ENCODE results near the gene QPRT.
"Not testable (repeated sequence)": the region's sequence is repeated elsewhere in the genome, so short reads cannot be mapped to it uniquely, and the experiment has no call there.

QPRT gene

DNA sequence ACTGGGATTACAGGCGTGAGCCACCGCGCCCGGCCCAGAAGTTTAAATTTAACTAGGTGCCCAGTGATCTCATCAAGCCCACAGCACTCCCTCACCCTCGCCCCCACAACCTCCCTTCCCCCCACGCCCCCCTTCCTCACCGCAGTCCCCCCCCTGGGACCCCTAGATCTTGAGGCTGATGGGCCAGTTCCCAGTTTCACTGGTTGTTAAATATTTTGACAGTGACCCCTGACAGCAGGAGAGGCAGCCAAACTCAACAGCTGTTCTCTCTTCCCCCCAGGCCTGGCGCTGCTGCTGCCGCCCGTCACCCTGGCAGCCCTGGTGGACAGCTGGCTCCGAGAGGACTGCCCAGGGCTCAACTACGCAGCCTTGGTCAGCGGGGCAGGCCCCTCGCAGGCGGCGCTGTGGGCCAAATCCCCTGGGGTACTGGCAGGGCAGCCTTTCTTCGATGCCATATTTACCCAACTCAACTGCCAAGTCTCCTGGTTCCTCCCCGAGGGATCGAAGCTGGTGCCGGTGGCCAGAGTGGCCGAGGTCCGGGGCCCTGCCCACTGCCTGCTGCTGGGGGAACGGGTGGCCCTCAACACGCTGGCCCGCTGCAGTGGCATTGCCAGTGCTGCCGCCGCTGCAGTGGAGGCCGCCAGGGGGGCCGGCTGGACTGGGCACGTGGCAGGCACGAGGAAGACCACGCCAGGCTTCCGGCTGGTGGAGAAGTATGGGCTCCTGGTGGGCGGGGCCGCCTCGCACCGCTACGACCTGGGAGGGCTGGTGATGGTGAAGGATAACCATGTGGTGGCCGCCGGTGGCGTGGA, 15.6 kb downstream of the QPRT start:
- DNase-seq = no peak
- Mint-ChIP-seq H3K27ac (no peak overlapping the region), H3K36me3 (ENCODE audit: low read depth) (no peaks in the 10 kb centered on the region), H3K4me3 (no peak overlapping the region), H3K9me3 (no peaks in the 10 kb centered on the region), H3K4me1 (peaks cover 6% of the 10 kb centered on the region), H3K27me3 (no peaks in the 10 kb centered on the region)
- ATAC-seq = no peak

GRCh38 chr16:29695675-29696074, 16.7 kb downstream of the QPRT start:
- H3K27ac Mint-ChIP-seq; H3K9me3 Mint-ChIP-seq; H3K36me3 Mint-ChIP-seq (ENCODE audit: low read depth); DNase-seq; H3K4me1 Mint-ChIP-seq; ATAC-seq; H3K4me3 Mint-ChIP-seq; H3K27me3 Mint-ChIP-seq: not testable (repeated sequence)

- peaks cover 15% of the 10 kb centered on the region for H3K4me1 Mint-ChIP-seq
- no peak overlapping the region for H3K27ac Mint-ChIP-seq
- no peak for DNase-seq
- H3K36me3 Mint-ChIP-seq (ENCODE audit: low read depth) = no peaks in the 10 kb centered on the region
- no peak overlapping the region for H3K4me3 Mint-ChIP-seq
- no peak for ATAC-seq
- H3K27me3 Mint-ChIP-seq = no peaks in the 10 kb centered on the region
- no peaks in the 10 kb centered on the region for H3K9me3 Mint-ChIP-seq
These were observed 17.9 kb downstream of the QPRT start for GRCh38 chr16:29696881-29697331.

DNA sequence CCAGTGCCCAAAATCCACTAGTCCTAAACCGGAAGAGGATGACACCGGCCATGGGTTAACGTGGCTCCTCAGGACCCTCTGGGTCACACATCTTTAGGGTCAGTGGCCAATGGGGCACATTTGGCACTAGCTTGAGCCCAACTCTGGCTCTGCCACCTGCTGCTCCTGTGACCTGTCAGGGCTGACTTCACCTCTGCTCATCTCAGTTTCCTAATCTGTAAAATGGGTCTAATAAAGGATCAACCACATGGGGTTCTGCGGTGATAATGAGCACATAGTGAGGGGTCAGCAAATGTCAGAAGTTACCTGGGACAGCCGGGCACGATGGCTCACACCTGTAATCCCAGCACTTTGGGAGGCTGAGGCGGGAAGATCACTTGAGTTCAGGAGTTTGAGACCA, 18.4 kb downstream of the QPRT start:
- no peak for DNase-seq
- Mint-ChIP-seq H3K9me3 (no peaks in the 10 kb centered on the region), H3K36me3 (ENCODE audit: low read depth) (no peaks in the 10 kb centered on the region), H3K4me3 (no peak overlapping the region), H3K27ac (no peak overlapping the region), H3K4me1 (peaks cover 20% of the 10 kb centered on the region), H3K27me3 (no peaks in the 10 kb centered on the region)
- no peak for ATAC-seq

- no peaks in the 10 kb centered on the region for H3K36me3 Mint-ChIP-seq (ENCODE audit: low read depth)
- DNase-seq (no peak), ATAC-seq (no peak)
- no peak overlapping the region for H3K27ac Mint-ChIP-seq
- peaks cover 26% of the 10 kb centered on the region for H3K4me1 Mint-ChIP-seq
- no peaks in the 10 kb centered on the region for H3K27me3 Mint-ChIP-seq
- H3K4me3 Mint-ChIP-seq = no peak overlapping the region
- H3K9me3 Mint-ChIP-seq = no peaks in the 10 kb centered on the region
These were observed 19.1 kb downstream of the QPRT start for GRCh38 chr16:29698042-29698441.

DNA sequence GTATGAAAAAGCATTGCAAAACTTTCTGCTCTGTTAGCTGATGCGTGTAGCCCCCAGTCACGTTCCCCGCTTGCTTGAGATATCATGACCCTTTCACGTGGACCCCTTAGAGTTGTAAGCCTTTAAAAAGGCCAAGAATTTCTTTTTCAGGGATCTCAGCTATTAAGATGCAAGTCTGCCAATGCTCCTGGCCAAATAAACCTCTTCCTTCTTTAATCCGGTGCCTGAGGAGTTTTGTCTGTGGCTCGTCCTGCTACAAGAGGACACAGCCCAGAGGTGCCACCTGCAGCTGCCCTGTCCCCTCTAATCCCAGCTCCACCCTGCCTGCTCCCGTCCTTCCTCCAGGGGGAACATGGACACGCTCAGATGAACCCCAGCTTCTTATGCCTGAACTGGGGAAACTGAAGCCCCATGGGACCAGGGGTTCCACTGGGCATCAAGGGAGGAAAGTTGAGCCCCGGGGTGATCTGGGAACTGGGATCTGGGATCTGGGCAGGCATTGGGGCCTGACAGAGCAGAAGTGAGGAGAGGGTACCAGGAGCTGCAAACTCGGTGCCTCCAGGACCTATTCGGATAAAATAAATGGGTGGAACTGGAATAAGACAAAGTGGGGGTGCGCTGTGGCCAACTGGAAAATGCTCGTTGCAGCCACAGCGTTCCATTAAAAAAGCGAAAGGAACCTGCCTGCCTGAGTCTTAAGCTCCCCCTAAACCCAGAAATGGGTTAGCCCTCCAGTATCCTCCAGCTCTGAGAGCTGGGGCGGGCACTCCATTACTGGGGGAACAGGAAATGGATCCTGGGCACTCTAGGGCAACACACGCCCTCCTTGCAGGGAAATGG, 19.7 kb downstream of the QPRT start:
- Mint-ChIP-seq H3K36me3 (ENCODE audit: low read depth) (no peaks in the 10 kb centered on the region), H3K4me1 (peaks cover 28% of the 10 kb centered on the region), H3K27ac (no peak overlapping the region), H3K27me3 (no peaks in the 10 kb centered on the region), H3K4me3 (no peak overlapping the region), H3K9me3 (no peaks in the 10 kb centered on the region)
- DNase-seq (no peak), ATAC-seq (no peak)

- Mint-ChIP-seq H3K4me3 (no peak overlapping the region), H3K27ac (no peak overlapping the region), H3K27me3 (no peaks in the 10 kb centered on the region), H3K36me3 (ENCODE audit: low read depth) (no peaks in the 10 kb centered on the region), H3K4me1 (peaks cover 28% of the 10 kb centered on the region), H3K9me3 (no peaks in the 10 kb centered on the region)
- no peak for ATAC-seq
- no peak for DNase-seq
These were observed 20.6 kb downstream of the QPRT start for GRCh38 chr16:29699324-29700219.

- H3K4me1 Mint-ChIP-seq = peaks cover 28% of the 10 kb centered on the region
- no peaks in the 10 kb centered on the region for H3K36me3 Mint-ChIP-seq (ENCODE audit: low read depth)
- DNase-seq = peak; percentile 77
- H3K9me3 Mint-ChIP-seq = no peaks in the 10 kb centered on the region
- H3K27ac Mint-ChIP-seq = no peak overlapping the region
- peak; percentile 31 for ATAC-seq
- H3K27me3 Mint-ChIP-seq = no peaks in the 10 kb centered on the region
- no peak overlapping the region for H3K4me3 Mint-ChIP-seq
These were observed 21.4 kb downstream of the QPRT start for GRCh38 chr16:29700253-29700987.

- no peak overlapping the region for H3K4me3 Mint-ChIP-seq
- no peak for DNase-seq
- no peak for ATAC-seq
- H3K27ac Mint-ChIP-seq = no peak overlapping the region
- peaks cover 28% of the 10 kb centered on the region for H3K4me1 Mint-ChIP-seq
- no peaks in the 10 kb centered on the region for H3K9me3 Mint-ChIP-seq
- no peaks in the 10 kb centered on the region for H3K36me3 Mint-ChIP-seq (ENCODE audit: low read depth)
- no peaks in the 10 kb centered on the region for H3K27me3 Mint-ChIP-seq
These were observed 22.2 kb downstream of the QPRT start for GRCh38 chr16:29701214-29701555.

DNA sequence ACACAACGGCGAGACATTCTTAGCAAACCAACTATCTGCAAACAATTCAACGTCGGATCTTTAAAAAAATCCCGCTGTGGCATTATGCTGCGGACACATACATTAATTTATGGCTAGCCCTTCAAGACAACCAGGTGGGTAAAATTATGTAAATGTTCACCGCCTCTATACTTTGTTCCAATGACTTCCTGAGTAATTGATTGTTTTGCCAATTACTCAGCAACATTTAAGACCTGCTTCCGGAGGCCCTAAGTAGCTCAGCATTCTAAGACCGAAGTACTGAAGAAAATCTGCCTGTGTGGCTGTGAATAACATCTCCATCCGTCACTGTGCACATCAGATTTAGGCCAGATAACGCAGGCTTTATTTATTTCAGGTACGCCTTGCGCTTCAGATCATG, 23.3 kb downstream of the QPRT start:
- DNase-seq (no peak), ATAC-seq (no peak)
- Mint-ChIP-seq H3K27me3 (no peaks in the 10 kb centered on the region), H3K27ac (peak overlapping the region; percentile 84), H3K36me3 (ENCODE audit: low read depth) (no peaks in the 10 kb centered on the region), H3K4me3 (peak overlapping the region; percentile 58), H3K9me3 (no peaks in the 10 kb centered on the region), H3K4me1 (peaks cover 28% of the 10 kb centered on the region)

DNA sequence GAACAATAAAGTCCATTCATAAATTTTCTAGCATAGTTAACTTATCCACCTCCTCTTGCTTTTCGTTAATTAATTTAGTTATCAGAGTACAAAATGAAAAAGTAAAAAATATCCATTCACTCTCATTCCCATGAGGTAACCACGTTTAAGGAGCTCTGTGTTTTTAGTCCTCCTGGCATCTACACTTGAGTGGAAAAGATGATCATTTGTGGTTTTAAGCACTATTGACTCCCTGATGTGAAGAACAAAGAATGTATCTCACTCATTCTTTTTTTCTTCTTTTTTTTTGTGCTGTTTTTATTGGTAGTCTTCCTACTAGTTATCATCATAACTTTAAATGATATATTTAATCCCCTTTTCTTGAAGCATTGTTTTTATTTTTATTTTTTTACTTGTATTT, 26.1 kb downstream of the QPRT start:
- peaks cover 35% of the 10 kb centered on the region for H3K4me1 Mint-ChIP-seq
- no peaks in the 10 kb centered on the region for H3K9me3 Mint-ChIP-seq
- no peaks in the 10 kb centered on the region for H3K27me3 Mint-ChIP-seq
- H3K4me3 Mint-ChIP-seq = no peak overlapping the region
- H3K27ac Mint-ChIP-seq = no peak overlapping the region
- DNase-seq = no peak
- ATAC-seq = no peak
- no peaks in the 10 kb centered on the region for H3K36me3 Mint-ChIP-seq (ENCODE audit: low read depth)

- H3K9me3 Mint-ChIP-seq; H3K36me3 Mint-ChIP-seq (ENCODE audit: low read depth); H3K27me3 Mint-ChIP-seq; DNase-seq; H3K4me3 Mint-ChIP-seq; ATAC-seq; H3K27ac Mint-ChIP-seq: not testable (repeated sequence)
- H3K4me1 Mint-ChIP-seq = peaks cover 27% of the 10 kb centered on the region
These were observed 28.2 kb downstream of the QPRT start for GRCh38 chr16:29707160-29707559.

DNA sequence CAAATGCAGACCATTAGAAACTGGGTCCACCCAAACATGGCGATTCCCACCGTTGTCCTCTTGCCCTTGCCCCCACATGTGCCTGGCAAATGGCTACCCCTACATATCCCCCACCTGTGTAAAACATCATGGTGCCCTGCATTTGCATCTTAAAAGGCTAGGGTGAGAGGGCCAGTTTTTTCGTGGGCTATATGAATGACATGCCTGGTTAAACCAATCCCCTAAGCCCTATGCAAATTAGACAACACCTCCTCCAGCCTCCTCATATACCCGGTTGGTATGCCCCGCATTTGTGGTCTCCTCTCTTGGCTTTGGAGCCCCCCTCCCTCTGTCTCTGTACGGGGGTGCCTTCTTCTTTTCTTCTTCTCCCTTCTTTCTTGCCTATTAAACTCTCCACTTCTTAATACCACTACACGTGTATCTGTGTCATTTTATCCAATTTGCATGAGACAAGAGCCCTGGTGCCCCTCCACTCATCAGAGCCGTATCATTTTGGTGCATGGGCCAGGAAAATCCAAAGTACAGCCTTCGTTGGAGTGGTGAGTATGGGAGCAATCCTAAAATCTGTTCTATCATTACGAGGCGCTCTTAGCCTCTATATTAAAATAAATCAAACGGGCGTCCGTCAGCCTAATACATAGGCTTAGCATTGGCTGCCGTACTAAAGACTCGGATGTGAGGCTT, 30.1 kb downstream of the QPRT start:
- DNase-seq = no peak
- H3K36me3 Mint-ChIP-seq (ENCODE audit: low read depth) = no peaks in the 10 kb centered on the region
- H3K9me3 Mint-ChIP-seq = no peaks in the 10 kb centered on the region
- H3K27ac Mint-ChIP-seq = no peak overlapping the region
- no peaks in the 10 kb centered on the region for H3K27me3 Mint-ChIP-seq
- ATAC-seq = no peak
- H3K4me1 Mint-ChIP-seq = peaks cover 17% of the 10 kb centered on the region
- H3K4me3 Mint-ChIP-seq = no peak overlapping the region
